RPMI7951 (cell line): ENCODE data around the gene KCNQ1. TPM values are rescaled to one million over a fixed set of nuclear protein-coding genes. Genes with fewer than 3 reads are reported as not detected.

Experiments used
- DNase-seq: peaks from one replicate; pipeline ENCODE4 v3.0.0-alpha.2; 2012; ENCODE audit warnings: low read depth
- total RNA-seq: library from RNA; depleted of rRNA; stranded (reverse); fragments of >200 nt; shearing (Covaris generic); gene quantifications from 2 replicates; pipeline ENCODE4 v1.2.3, GENCODE V29; 2014

KCNQ1 gene
- total RNA-seq, 1 experiment from 2014 or later: not detected

- DNase-seq: peak; percentile 24
Observed at GRCh38 chr11:2835296-2835695, 390.5 kb downstream of the KCNQ1 start.

GRCh38 chr11:2835751-2836150 lies 390.9 kb downstream of the KCNQ1 start:
- DNase-seq: no peak

DNA sequence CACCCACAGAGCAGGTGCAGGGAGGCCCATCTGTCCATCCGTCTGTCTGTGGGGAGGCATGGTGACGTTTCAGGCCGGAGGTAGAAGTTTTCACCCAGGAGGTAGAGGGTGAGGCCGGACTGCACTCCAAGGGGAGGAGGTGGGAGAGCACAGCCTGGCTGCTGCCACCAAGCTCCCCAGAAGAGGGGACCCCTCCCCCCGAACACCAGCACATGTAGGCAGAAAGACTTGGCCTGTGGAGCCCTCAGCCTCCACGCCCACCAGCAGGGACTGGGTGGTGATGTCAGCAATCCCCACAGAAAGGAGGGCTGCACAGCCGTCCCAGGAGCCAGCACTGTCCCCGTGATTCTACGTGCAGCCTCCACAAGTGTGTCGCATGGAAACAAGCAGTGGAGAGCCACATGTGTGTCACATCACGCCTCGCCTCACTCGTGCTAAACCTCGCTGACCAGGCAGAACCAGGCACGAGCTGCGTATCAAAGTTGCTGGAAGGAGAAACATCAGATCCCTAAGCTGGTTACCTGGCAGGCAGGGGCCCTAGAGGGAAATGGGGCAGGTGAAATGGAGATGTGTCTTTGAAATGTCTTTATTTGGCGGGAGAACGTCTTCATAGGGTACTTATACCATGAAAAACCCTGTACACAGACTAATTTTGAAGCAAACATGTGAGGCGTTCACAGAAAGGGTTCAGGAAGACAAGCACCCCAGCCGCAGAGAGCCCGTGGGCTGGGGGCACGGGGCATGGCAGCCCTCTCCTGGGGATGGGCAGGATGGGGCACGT lies 391.7 kb downstream of the KCNQ1 start:
- DNase-seq: no peak

GRCh38 chr11:2837096-2837601 lies 392.3 kb downstream of the KCNQ1 start:
- DNase-seq: peak; percentile 28

DNA sequence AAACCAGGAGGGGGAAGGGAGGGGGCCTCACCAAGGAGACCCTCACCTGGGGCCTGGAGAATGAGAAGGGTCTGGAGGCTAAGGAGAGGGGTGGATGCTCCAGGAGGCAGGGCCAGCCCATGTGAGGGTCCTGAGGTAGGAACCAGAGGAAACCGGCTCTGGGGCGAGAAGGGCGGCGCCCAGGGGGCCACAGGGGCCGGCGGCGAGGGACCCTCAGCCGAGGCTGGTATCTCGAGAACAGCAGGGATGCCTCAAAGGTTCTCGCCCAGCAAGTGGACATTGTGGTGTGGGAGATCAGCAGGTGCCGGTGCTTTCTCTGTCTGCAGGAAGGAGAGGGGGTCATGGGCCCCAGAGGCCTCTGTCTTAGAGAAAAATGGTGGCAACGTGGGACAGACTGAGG lies 392.8 kb downstream of the KCNQ1 start:
- no peak for DNase-seq

DNA sequence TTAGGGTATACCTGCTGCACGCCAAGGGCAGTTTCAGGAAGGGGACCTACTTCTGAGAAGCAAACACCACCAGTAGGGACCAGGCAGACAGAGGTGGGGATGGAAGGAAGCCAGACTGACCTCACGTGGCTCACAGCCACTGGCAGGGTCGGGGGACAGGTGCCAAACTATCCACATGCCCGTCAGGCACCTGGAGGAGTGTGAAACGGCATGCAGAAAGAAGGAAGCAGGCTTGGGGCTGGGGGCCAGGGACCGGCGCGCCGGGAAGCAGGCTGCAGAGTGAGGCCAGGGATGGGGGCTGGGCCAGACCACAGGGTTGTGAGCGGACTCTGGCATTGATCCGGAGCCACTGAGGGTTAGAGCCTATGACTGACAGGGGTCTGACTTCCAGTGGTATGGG lies 393.3 kb downstream of the KCNQ1 start:
- DNase-seq: no peak

DNA sequence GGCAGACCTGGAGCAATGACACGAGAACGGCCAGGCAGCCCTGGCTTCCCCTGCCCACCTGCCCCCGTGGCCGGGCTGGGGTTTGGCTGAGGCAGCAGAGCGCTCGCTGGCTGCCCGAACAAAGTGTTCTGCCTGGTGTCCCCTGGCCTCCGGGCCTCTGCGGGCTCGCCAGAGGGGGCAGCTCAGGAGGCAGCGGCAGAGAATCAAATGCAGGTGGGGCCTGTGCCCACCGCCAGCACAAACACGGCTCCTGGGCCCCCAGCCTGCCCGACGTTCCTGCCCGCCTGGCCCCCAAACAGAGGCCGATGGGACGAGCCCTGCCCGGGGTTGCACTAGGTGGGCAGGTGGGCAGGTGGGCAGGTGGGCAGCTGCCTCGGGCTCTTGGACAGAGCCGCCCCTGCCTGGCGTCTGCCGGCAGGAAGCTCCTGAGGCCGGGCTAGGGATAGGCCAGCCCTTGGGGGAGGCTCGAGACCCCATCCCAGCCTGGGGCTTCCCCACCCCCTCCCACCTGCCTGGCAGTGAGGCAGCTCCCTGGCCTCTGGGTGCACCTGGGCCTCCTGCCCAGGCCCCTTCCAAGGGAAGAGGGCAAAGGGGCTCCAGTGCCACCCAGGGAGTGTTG lies 394.0 kb downstream of the KCNQ1 start:
- DNase-seq: no peak

- no peak for DNase-seq
Observed at GRCh38 chr11:2839395-2839943, 394.7 kb downstream of the KCNQ1 start.

DNA sequence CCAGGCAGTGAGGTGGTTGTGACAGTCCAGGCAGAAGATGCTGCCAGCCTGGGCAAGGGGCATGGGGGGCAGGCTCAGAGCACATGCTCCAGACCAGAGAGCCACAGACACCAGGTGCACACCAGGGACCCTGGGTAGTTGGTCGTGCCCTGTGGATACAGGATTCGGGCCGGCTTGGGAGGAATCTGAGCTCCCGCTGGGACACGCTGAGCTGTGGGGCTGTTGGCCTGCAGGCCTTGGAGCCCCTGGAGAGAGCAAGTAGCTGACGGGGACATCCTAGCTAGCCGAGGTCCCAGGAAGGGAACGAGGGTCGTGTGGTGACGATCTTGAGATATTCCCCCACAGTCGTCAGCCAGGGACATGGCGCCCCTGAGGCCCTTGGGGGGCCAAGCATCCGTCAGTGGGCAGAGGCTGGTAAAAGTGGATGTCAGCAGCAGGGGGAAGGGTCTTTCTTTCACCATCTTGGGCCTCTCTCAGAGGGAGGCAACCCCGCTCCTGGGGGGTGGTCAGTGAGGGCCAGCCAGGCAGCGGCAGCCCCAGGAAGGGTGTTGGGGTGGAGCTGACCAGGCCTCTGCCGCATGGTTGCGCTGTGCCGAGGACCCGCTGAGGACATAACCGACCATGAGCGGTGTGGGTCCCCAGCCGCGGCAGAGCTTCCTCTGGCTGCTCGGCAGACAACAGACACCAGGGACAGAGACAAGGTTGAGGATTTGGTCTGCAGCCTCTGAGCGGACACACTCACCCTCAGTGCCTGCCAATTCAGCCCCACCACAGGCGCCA lies 396.8 kb downstream of the KCNQ1 start:
- no peak for DNase-seq

GRCh38 chr11:2842876-2843275 lies 398.1 kb downstream of the KCNQ1 start:
- DNase-seq: no peak

DNA sequence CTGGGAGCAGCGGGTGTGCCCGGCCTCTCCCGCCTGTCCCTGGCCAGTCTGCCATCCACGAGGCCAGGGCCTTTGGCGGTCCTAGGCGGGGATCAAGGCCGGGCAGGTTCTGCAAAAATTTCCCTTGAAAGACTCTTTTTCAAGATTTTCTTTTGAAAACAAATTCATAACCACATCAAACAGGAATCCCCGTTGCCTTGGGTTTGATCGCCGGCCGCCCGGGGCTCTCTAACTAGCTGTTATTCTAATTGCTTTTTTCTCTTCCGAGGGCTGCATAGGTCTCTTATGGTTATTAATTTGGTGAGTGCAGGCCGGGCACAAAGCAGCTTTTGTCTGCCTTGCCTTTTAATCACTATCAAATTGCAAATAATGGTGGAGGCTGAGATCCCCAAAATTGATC lies 398.7 kb downstream of the KCNQ1 start:
- DNase-seq: no peak

DNA sequence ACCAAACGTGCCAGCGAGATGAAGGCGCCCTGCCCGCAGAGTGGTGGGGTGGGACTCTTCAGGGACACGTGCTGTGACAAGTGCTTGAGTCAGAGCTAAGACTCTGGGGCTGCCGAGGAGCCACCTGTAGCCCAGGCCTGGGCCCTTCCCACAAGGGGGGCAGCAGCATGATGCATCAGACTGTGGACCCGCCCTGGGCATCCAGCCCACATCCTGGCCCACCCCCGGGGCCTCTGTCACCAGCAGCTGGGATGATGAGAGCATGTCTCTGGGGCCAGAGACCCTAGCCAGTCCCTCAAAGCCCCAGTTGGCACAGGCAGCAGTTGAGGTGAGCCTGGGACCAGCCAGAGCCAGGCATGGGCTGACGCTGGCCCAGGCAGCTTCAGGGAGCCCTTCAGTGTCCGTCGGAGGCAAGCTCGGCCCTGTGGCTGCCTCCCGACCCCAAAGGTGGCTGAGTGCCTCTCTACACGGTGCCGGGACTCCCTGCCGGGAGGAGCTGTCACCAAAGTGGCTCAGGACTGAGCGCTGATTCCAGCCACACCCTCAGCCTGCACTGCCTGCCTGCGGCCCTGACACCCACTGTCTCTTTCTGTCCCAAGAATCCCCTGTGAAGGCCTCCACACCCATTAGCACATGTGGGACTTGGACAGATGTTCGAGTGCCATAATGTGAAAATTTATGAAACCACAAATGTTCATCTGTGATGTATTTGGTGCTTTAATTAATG lies 399.5 kb downstream of the KCNQ1 start:
- peak; percentile 34 for DNase-seq

DNA sequence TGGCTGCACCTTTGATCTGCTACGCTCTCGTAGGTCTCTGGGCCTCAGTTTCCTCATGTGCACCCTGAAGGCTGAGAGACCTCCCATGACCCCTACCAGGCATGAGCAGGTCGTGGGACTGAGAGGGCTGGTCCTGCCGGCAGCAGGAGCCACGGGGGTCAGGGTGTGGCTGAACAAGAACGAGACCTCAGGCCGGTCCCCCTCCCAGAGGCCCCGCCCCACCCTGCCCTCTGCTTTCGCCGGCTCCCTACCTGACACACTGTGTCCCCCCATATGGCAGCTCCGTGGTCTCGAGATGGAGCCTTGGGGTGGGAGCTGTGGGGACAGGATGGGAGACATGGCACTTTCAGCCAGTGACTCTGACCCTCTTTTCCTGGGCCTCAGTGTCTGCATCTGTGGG lies 400.2 kb downstream of the KCNQ1 start:
- DNase-seq: no peak

GRCh38 chr11:2846056-2846455 lies 401.2 kb downstream of the KCNQ1 start:
- peak; percentile 33 for DNase-seq

- no peak for DNase-seq
Observed at GRCh38 chr11:2846470-2846869, 401.7 kb downstream of the KCNQ1 start.

- no peak for DNase-seq
Observed at GRCh38 chr11:2847561-2847960, 402.8 kb downstream of the KCNQ1 start.

DNA sequence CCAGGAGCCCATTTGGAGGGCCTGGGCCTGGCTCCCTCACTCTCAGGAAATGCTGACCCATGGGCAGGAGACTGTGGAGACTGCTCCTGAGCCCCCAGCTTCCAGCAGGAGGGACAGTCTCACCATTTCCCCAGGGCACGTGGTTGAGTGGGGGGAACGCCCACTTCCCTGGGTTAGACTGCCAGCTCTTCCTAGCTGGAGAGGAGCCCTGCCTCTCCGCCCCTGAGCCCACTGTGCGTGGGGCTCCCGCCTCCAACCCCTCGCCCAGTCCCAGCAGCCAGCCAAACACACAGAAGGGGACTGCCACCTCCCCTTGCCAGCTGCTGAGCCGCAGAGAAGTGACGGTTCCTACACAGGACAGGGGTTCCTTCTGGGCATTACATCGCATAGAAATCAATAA lies 403.7 kb downstream of the KCNQ1 start:
- DNase-seq: no peak

- DNase-seq: no peak
Observed at GRCh38 chr11:2849994-2850770, 405.4 kb downstream of the KCNQ1 start.

DNA sequence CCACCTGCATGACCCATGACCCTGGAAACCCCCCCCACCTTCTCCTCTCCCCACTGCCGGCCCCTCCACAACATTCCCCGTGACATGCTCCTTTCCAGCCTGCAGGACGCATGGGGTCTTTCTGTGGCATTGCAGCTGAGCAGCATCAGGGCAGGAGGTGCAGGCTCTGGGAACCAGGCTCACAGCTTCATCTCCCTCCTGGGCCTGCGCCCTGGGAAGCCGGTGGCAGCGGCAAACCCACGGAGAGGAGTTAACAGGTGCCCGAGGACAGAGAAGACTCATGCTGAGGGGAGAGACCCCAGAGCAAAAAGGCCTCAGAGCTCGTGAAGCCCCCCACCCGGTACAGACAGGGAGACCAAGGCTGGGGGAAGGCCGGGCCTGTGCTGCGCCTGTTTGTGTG lies 408.6 kb downstream of the KCNQ1 start:
- DNase-seq: no peak

DNA sequence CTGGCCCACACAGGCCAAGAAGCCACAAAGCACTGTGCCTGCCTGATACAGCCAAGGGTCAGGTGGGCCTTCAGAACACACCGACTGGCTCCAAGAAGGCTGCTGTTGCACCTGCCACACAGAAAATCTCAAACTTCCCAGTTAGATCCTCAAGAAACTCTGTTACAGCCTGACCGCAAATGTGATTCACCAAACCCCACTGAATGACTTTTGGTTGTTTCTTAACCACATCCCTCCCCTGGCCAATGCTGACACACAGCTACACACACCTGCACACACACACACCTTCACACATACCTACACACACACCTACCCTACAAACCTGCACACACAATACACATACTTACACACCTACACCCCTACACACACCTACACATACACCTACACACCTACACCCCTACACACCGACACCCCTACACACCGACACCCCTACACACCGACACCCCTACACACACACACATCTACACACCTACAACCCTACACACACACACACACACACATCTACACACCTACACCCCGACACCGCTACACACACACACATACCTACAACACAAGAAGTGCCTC lies 409.3 kb downstream of the KCNQ1 start:
- DNase-seq: no peak
